ENCODE data around the gene TCF12.

GRCh38 chr15:57130956-57131355 lies 212.5 kb downstream of the TCF12 start:
- TF ChIP-seq, protein P1, sequence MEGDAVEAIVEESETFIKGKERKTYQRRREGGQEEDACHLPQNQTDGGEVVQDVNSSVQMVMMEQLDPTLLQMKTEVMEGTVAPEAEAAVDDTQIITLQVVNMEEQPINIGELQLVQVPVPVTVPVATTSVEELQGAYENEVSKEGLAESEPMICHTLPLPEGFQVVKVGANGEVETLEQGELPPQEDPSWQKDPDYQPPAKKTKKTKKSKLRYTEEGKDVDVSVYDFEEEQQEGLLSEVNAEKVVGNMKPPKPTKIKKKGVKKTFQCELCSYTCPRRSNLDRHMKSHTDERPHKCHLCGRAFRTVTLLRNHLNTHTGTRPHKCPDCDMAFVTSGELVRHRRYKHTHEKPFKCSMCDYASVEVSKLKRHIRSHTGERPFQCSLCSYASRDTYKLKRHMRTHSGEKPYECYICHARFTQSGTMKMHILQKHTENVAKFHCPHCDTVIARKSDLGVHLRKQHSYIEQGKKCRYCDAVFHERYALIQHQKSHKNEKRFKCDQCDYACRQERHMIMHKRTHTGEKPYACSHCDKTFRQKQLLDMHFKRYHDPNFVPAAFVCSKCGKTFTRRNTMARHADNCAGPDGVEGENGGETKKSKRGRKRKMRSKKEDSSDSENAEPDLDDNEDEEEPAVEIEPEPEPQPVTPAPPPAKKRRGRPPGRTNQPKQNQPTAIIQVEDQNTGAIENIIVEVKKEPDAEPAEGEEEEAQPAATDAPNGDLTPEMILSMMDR (IDR thresholded peaks at IDR 0.05) = no peak
- no peak for TF ChIP-seq POLR2A (IDR thresholded peaks at IDR 0.05)
